Esophagus squamous epithelium (tissue), 5 donors: ENCODE results near the gene ZNF107. TPM values are rescaled to one million over a fixed set of nuclear protein-coding genes. Genes with fewer than 3 reads are reported as not detected.

ENCODE experiments used
- DNase-seq: peaks from one replicate; lab custom pipeline; 2025; lab: John Stamatoyannopoulos, UW
- H3K27ac ChIP-seq, 4 donors: fragments of 200-600 bp; sonication (generic); one replicate each; pipeline ENCODE4 v1.5.1; 2016 to 2019; ENCODE audit warnings: mild to moderate bottlenecking in 1 of 4
- H3K27me3 ChIP-seq, 4 donors: fragments of 200-600 bp; sonication (generic); 1 replicate in 3 of 4; 2 replicates in 1 of 4; pipeline versions ENCODE4 v1.5.1 to v1.6.0; 2017 to 2021; ENCODE audit warnings: antibody characterized with exemption in 1 of 4
- H3K36me3 ChIP-seq, 3 donors: fragments of 200-600 bp; sonication (generic); one replicate each; pipeline ENCODE4 v1.5.1; 2016 to 2019
- H3K4me1 ChIP-seq, 3 donors: fragments of 200-600 bp; sonication (generic); one replicate each; pipeline ENCODE4 v1.5.1; 2017 to 2019
- H3K4me3 ChIP-seq, 4 donors: fragments of 200-600 bp; sonication (generic); 1 replicate in 3 of 4; 2 replicates in 1 of 4; pipeline ENCODE4 v1.5.1; 2016 to 2019; ENCODE audit warnings: mild to moderate bottlenecking in 2 of 4, moderate library complexity in 1 of 4
- H3K9me3 ChIP-seq, 3 donors: fragments of 200-600 bp; sonication (generic); one replicate each; pipeline ENCODE4 v1.5.1; 2016 to 2019
- CTCF ChIP-seq, 6 experiments: fragments of 450-650 bp in 4 of 6; fragments of 200-600 bp in 2 of 6; sonication (generic) in 2 of 6; IDR thresholded peaks; one replicate each; pipeline ENCODE4 v1.5.1; 2016 to 2019; ENCODE audit warnings: antibody characterized with exemption in 6 of 6, mild to moderate bottlenecking in 4 of 6, moderate library complexity in 4 of 6
- POLR2A ChIP-seq, 4 donors: fragments of 450-650 bp; IDR thresholded peaks; one replicate each; pipeline ENCODE4 v1.6.1; 2017; ENCODE audit warnings: antibody characterized with exemption in 4 of 4, mild to moderate bottlenecking in 4 of 4, moderate library complexity in 3 of 4
- WGBS, 2 donors: methylation state at CpG; one replicate each; pipeline ENCODE4 v1.1.5; 2018; 5-methylcytosine and 5-hydroxymethylcytosine counted together
- intact Hi-C: fragments of 100-400 bp; cut with DNase I; formaldehyde crosslinking; loops from one replicate; pipeline ENCODE4 v1.15.0; 2022
- total RNA-seq, 4 donors: library from RNA; depleted of rRNA; stranded (reverse); fragments of >200 nt; gene quantifications; one replicate each; pipeline ENCODE4 v1.1.0, GENCODE V29; 2016
- donor health status: DM: yes; HTN: yes; CAD: no.

Gene ZNF107
- total RNA-seq, 4 donors from 2014 or later, result 3.3 to 6.5 (median 4.6) TPM

- TF ChIP-seq POLR2A (IDR thresholded peaks at IDR 0.05) (no peak), CTCF (IDR thresholded peaks at IDR 0.05) (no peak)
- H3K27ac ChIP-seq, result peak overlapping the region; percentile 44 to 75 (median 59)
- no peaks in the 10 kb centered on the region for H3K27me3 ChIP-seq
- no peaks in the 10 kb centered on the region for H3K36me3 ChIP-seq
- DNase-seq, result no peak
- no peak overlapping the region for H3K4me3 ChIP-seq
- H3K4me1 ChIP-seq, result peaks cover 0 to 13% (median 0%) of the 10 kb centered on the region in 3 donors
- intact Hi-C loops, result no loop called here
- WGBS, 2 donors, result 56 to 64% methylated on average over 4 of the region's 4 CpGs
- no peaks in the 10 kb centered on the region for H3K9me3 ChIP-seq
Measured at GRCh38 chr7:64637521-64638445, 28.1 kb upstream of the ZNF107 start.

DNA sequence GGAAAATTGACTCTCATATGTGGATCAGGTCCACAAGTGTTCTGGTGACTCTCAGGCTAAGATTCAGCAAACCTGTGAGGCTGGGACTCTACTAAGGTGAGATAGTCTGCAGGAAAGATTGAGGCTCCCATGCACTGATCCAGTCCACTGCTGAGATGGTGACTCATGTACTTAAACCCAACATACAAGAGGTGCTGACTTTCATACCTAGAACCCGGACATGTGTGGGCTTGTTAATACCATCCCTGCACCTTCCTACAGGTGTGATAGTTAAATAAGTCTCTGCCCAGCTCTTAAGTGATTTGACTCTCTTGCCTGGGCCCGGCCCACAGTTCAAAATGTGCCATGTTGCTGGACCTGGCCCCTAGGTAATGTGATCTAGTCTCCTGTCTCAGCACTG is 27.1 kb upstream of the ZNF107 start:
- peaks cover 0 to 13% (median 0%) of the 10 kb centered on the region in 3 donors for H3K4me1 ChIP-seq

DNA sequence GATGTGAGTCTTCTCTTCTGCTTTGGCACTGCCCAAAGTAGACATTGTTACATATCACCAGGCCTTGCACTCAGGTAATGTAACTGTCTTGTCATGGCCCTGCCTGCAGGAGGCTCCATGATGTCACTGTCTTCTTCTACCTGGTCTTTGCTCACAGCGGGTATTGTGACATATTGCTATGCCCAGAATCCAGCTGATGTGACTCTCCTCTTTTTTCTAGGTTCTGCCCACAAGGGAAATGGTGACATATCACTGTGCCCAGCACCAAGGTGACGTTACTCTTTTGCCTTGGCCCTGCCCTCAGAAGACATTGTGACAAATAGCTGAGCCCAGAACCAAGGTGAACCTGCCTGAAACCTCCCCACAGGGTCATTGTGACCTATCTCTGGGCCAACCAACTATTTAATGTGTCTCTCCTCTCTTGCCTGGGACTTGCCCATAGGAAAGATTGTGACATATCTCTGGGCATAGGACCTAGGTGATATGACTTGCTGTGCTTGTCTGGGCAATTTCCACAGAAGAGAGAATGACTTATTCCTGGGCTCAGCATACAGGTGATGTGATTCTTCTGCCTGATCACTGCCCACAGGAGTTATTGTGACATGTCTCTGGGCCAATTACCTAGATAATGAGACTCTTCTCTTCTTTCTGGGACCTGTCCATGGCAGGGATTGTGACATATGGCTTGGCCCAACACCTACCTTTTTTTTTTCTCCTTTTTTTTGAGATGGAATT is 26.5 kb upstream of the ZNF107 start:
- no peaks in the 10 kb centered on the region for H3K36me3 ChIP-seq
- H3K27ac ChIP-seq, result peak overlapping the region; percentile 14 to 75 (median 59)
- WGBS, 2 donors, result 54 to 83% methylated on average over 2 of the region's 2 CpGs
- no peak for DNase-seq
- TF ChIP-seq POLR2A (IDR thresholded peaks at IDR 0.05), result no peak
- peak in 1 of 6 experiments; percentile 9 for TF ChIP-seq CTCF (IDR thresholded peaks at IDR 0.05)
- intact Hi-C loops, result no loop called here
- H3K4me3 ChIP-seq, result no peak overlapping the region
- no peaks in the 10 kb centered on the region for H3K27me3 ChIP-seq
- no peaks in the 10 kb centered on the region for H3K9me3 ChIP-seq
- peaks cover 0 to 13% (median 0%) of the 10 kb centered on the region in 3 donors for H3K4me1 ChIP-seq

More for the DNA sequence above, 27.1 kb upstream of the ZNF107 start:
- Histone ChIP-seq H3K27me3 (no peaks in the 10 kb centered on the region), H3K4me3 (no peak overlapping the region), H3K36me3 (no peaks in the 10 kb centered on the region), H3K9me3 (no peaks in the 10 kb centered on the region), H3K27ac (peak overlapping the region; percentile 44 to 75 (median 59))
- 43 to 67% methylated on average over 1 to 2 of the region's 2 CpGs for WGBS, 2 donors
- no peak for TF ChIP-seq CTCF (IDR thresholded peaks at IDR 0.05)
- no peak for TF ChIP-seq POLR2A (IDR thresholded peaks at IDR 0.05)
- DNase-seq, result no peak
- intact Hi-C loops, result no loop called here

DNA sequence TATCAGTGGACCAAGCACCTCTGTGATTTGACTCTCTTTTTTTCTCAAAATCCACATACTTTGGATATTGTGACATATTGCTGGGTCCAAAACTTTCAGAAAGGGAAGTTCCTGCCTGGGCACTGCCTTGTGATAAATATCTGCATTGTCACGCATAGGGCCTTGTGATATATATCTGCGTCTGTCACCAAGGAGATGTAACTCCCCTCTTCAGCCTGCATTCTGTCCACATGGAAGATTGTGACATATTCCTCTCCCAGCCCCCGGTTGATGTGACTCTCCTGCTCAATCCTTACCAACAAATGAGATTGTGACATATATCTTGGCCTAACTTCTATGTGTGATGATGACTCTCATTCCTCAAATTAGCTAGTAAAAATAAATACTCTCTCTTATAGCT is 25.4 kb upstream of the ZNF107 start:
- no peak for DNase-seq
- TF ChIP-seq POLR2A (IDR thresholded peaks at IDR 0.05), result no peak
- TF ChIP-seq CTCF (IDR thresholded peaks at IDR 0.05), result no peak
- WGBS, 2 donors, result 81% methylated on average over 3 of the region's 3 CpGs
- Histone ChIP-seq H3K9me3 (no peaks in the 10 kb centered on the region), H3K4me3 (no peak overlapping the region), H3K27me3 (no peaks in the 10 kb centered on the region), H3K27ac (no peak overlapping the region), H3K36me3 (no peaks in the 10 kb centered on the region), H3K4me1 (peaks cover 0 to 13% (median 0%) of the 10 kb centered on the region in 3 donors)
- intact Hi-C loops, result no loop called here
